OCI-M2 (cell line): Measurements from ENCODE around the gene PAK5.

Experiments
- DNase-seq: peaks from one replicate; lab custom pipeline; 2025; ENCODE audit not compliant: unreplicated experiment; lab: John Stamatoyannopoulos, UW

Gene PAK5

DNA sequence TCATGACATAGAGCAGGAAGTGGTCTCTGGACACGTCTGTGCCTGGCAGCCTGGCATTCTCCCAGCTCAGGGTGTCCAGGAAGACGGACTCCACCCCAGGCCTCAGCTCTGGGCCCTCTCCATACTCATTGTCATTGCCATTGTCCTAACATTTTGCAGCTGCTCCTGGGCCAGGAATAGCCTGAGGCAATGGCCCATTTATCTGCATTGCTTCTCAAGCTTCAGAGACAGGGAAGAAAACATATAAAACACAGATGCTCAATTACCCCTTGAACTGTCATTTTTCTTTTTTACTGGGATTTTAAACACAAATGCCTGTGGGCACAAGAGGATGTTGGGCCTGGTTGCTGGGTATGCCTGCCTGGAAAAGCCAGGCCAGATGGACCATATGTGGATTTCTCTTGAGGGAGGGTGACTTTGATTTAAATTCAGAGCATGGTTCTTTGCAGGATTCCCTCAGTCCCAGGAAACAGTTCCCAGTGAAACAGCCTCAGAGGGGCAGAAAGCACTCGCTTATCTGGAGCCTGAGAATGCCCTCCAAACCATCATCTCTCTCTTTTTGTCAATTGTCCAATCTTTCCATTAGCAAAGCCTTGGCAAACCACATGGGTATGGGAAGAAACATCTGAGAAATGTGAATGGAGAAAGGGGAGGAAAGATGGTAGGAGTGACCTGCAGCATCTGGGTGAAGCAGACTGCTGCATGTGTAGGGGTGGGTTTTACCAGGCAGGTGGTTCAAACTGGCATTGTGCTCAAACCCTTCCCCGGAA, 306.6 kb downstream of the PAK5 start:
- no peak for DNase-seq

DNA sequence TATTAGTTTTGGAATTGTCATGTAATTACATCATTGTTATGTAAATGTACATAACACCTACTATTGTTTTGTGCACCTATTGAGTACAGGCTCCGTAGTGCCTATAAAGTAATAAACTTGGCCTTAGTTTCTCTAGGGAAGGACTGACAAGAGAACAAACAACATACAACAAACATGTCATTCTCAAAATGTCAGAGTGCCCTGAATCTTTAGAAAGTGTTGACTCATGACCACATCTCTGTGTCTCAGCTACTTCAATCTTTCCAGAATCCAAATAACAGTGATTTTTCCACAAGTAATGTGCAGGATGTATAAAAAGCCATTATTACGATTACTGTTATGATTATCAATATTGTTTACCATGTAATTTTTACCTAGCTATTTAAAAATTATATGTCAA, 307.3 kb downstream of the PAK5 start:
- no peak for DNase-seq

GRCh38 chr20:9523636-9524035, 315.2 kb downstream of the PAK5 start:
- DNase-seq: no peak

GRCh38 chr20:9520086-9520485, 318.8 kb downstream of the PAK5 start:
- no peak for DNase-seq

GRCh38 chr20:9518576-9519175, 320.2 kb downstream of the PAK5 start:
- DNase-seq: no peak

DNA sequence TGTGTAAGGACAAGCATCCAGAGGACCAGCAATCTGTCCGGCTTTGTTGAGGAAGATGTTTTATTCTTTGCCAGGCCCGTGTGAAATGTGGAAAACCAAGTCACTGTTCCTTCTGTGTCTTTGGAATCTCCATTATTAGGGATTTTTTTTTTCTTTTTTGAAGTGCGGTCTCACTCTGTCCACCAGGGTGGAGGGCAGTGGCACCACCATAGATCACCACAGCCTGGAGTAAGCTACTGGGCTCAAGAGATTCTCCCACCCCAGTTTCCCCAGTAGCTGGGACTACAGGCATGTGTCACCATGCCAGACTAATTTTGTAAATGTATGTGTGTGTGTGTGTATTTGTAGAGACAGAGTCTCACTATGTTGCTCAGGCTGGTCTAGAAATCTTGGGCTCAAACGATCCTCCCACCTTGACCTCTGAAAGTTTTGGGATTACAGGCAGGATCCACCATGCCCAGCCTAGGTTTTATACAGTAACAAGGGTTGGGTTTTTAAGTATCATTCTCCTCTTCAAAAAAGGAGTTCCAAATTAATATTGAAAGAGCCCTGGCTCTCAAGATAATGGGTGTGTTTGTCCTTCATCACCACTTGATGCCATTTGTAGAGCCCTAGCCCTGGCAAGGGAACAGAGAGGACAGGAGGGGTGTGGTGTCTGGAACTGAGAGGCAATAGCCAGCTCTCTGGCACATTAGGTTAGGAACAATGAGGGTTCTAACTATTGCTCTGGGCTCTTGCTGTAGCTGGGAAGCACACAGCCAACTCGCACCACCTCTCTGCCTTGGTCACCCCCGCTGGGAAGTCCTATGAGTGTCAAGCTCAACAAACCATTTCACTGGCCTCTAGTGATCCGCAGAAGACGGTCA, 321.3 kb downstream of the PAK5 start:
- no peak for DNase-seq

GRCh38 chr20:9516234-9516871, 322.5 kb downstream of the PAK5 start:
- DNase-seq: no peak

DNA sequence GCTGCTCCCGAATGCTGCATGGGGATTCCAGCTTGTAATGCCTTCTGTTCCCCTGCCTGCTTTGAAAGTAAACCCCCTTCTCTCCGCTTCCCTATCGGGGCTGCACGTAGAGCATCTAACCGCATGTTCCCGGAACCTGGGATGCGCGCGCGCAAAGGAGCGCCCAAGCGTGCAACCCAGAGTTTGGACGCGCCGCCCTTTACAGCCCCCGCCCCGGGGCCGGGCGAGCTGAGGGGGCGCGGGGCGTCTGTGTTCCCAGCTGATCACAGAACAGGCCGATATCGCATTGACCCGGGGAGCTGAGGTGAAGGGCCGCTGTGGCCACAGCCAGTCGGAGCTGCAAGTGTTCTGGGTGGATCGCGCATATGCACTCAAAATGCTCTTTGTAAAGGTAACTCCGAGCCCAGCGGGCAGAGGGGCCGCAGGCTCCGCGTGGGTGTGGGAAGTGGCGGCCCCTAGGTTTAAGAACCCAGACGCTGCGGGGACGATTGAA, 323.1 kb downstream of the PAK5 start:
- no peak for DNase-seq

DNA sequence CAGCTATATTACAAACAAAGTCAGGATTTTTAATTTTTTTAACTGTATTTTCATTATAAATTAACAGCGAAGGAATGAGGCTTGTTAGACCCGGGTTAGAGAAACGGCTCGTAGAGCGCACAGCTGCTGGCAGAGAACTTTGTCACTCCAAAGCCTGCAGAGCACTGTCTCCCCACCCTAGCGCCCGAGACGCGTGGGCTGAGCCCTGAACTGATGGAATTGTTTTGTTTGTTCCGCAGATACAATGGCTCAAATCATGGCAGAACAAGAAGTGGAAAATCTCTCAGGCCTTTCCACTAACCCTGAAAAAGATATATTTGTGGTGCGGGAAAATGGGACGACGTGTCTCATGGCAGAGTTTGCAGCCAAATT, 323.7 kb downstream of the PAK5 start:
- no peak for DNase-seq

- DNase-seq: no peak
These were observed 324.2 kb downstream of the PAK5 start, which contains the start of gene LAMP5 for GRCh38 chr20:9514461-9515213. Gene LAMP5 (plus strand): TSS chr20:9514590. CDS start chr20:9514853, 263 bp downstream.

GRCh38 chr20:9514072-9514460, 324.8 kb downstream of the PAK5 start:
- DNase-seq: no peak

DNA sequence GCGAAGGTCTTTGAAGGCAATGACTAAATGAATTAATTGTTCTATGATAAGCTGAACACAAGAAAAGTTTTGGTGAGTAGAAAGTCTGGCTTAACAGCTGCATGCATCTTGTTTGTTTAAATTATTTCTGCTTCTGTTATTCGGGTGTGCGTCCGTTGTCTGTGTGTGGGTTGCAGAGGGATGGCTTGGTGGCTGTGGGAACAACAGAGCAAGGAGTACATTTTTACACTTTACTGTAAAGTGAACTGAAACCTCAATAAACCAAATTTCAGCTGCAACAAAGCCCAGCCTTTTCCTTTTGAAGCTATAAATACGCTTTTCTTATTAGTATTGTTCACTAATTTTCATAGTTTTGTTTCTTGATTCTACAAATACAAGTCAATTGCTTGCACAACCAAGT, 328.0 kb downstream of the PAK5 start:
- DNase-seq: no peak

DNA sequence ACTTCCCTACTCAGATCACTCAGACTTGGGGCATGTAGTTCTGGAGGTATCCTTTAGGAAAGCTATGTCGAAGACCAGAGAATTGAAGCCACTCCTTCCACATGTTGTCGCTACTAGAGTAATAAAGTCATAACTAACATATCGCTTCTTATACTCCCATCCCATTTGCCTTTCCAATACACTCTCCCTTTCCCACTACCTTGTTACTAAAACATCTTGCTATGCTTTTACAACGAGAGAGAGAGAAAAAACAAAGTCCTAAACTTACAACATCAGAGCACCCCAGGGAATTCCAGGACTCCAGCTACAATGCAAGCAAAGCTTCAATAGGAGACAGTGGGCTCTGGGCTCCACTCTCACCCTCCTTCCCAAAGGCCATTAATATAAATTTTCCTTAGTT, 329.6 kb downstream of the PAK5 start:
- no peak for DNase-seq

GRCh38 chr20:9508696-9509178, 330.1 kb downstream of the PAK5 start:
- no peak for DNase-seq

GRCh38 chr20:9508240-9508661, 330.6 kb downstream of the PAK5 start:
- DNase-seq: no peak

- DNase-seq: no peak
These were observed 331.2 kb downstream of the PAK5 start for GRCh38 chr20:9507544-9508239.

DNA sequence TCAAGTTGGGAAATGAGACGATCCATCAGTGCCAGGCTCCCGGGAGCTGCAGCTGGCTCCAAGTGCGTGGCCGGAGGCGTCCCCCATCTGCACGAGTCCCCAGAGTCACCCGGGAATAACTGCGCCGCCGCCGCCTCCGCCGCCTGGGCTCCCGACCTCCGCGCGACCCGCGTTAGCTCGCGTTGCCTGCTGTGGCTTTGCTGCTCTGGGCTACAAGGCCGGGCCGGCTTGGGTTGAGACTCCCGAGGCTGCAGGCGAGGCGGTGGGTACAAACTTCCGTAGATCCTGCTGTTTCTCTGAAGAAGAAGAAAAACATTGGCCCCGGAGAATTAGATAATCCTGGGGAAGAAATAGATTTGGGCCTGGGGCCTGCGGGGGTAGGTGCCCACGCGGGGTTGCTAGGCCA, 331.9 kb downstream of the PAK5 start:
- DNase-seq: no peak

DNA sequence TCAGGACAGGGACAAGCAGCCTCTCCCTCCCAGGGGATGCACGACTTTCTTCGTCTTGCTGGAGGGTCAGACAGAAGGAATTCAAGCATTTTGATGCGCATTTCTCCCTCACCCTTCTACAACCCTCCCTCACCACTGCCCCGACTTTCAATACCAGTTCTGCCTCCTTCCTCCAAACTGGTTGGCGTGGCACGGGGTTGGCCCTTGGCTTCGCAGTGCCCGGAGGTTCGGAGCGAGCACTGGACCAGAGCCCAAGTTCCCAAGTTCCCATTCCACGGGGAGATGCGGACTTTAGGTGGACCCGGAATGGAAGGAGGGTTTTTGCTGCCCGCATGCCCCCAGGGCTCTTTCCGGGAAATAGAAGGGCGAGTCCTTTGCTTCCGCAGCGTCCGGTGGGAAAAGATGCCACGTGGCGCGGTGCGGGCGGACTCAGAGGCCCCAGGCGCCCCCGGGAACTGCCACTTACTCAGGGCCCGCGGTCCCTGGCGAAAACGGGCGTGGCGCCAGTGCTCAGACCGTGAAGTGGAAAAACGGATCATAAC, 332.5 kb downstream of the PAK5 start:
- no peak for DNase-seq

DNA sequence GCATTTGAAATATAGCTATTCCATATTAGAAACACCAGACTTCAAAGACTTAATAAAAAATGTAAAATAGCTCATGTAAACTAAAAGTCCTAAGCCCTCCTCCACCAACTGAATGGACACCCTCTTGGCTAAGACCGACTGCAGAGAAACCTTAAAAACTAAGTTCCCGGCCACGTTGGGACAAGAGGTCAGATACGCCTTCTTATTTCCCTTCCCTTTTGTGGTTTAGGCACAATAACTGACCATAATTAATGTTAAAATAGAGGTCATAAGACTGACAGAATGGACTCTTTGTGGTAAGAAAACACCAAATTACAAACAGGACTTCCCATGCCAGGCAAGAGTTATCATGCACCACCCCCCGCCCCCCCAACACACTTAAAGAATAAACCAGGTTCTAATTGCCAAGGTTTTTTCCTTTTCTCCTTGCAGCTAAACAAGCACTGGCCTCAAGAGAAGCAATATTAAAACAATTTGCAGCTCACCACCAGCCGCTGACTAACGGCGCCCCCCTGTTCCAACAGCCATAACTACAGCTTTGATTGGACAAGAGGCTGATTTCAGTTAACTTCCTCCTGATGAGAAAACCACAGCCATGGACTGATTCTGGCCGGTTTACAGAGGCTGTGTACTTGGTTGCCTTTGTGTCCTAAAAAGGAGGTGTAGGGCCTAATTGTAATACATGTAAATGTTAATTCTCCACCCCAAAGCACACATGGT, 335.2 kb downstream of the PAK5 start:
- no peak for DNase-seq
